HepG2 (cell line): Measurements from ENCODE around the gene NR2F6. TPM values are rescaled to one million over a fixed set of nuclear protein-coding genes. Genes with fewer than 3 reads are reported as not detected.

Experiments
- ATF7 ChIP-seq, 2 experiments: fragments of 450-650 bp in 1 of 2; sonication (generic) in 1 of 2; formaldehyde crosslinking in 1 of 2; IDR thresholded peaks; 2 replicates each; pipeline versions ENCODE4 v1.4.0 to v1.6.1; 2016 to 2020; ENCODE audit warnings: antibody characterized with exemption in 1 of 2, mild to moderate bottlenecking in 1 of 2, missing genetic modification reagents in 1 of 2
- CCDC6 ChIP-seq: sonication (generic); formaldehyde crosslinking; IDR thresholded peaks from 2 replicates; pipeline ENCODE4 v1.8.1; 2022; ENCODE audit warnings: mild to moderate bottlenecking, missing genetic modification reagents, moderate library complexity
- E2F1 ChIP-seq: sonication (generic); formaldehyde crosslinking; IDR thresholded peaks from 2 replicates; pipeline ENCODE4 v1.5.0; 2020; ENCODE audit warnings: missing genetic modification reagents
- FOXO4 ChIP-seq: sonication (generic); formaldehyde crosslinking; conservative IDR thresholded peaks from 2 replicates; pipeline ENCODE4 v1.8.1; 2023; ENCODE audit warnings: missing genetic modification reagents
- GPBP1L1 ChIP-seq: sonication (generic); formaldehyde crosslinking; IDR thresholded peaks from 2 replicates; pipeline ENCODE4 v1.5.0; 2020; ENCODE audit warnings: mild to moderate bottlenecking, missing genetic modification reagents
- HINFP ChIP-seq: sonication (generic); formaldehyde crosslinking; IDR thresholded peaks from 2 replicates; pipeline ENCODE4 v1.4.0; 2020; ENCODE audit warnings: low read depth, mild to moderate bottlenecking, missing genetic modification reagents
- MXD3 ChIP-seq: IDR thresholded peaks from 2 replicates; pipeline ENCODE4 v1.6.1; 2016; ENCODE audit warnings: mild to moderate bottlenecking, missing biosample characterization, missing genetic modification reagents
- NAIF1 ChIP-seq: sonication (generic); formaldehyde crosslinking; IDR thresholded peaks from 2 replicates; pipeline ENCODE4 v1.5.0; 2020; ENCODE audit warnings: mild to moderate bottlenecking, missing genetic modification reagents, borderline replicate concordance
- PLRG1 ChIP-seq: fragments of 450-650 bp; conservative IDR thresholded peaks from 2 replicates; pipeline ENCODE4 v1.6.1; 2016
- POLR2AphosphoS5 ChIP-seq: IDR thresholded peaks from 2 replicates; pipeline ENCODE4 v1.6.1; 2012; ENCODE audit warnings: low read depth, low read length
- SALL1 ChIP-seq: sonication (generic); formaldehyde crosslinking; IDR thresholded peaks from 2 replicates; pipeline ENCODE4 v1.8.0; 2022; ENCODE audit warnings: mild to moderate bottlenecking, missing genetic modification reagents
- SMAD9 ChIP-seq: sonication (generic); formaldehyde crosslinking; IDR thresholded peaks from 2 replicates; pipeline ENCODE4 v1.5.1; 2020; ENCODE audit warnings: mild to moderate bottlenecking, missing genetic modification reagents
- SMYD3 ChIP-seq: sonication (generic); formaldehyde crosslinking; IDR thresholded peaks from 2 replicates; pipeline ENCODE4 v1.8.1; 2023; ENCODE audit warnings: mild to moderate bottlenecking, missing genetic modification reagents
- ZFP82 ChIP-seq: sonication (generic); formaldehyde crosslinking; IDR thresholded peaks from 2 replicates; pipeline ENCODE4 v1.5.1; 2020; ENCODE audit warnings: mild to moderate bottlenecking, missing genetic modification reagents, borderline replicate concordance
- ZNF143 ChIP-seq: sonication (generic); formaldehyde crosslinking; IDR thresholded peaks from 2 replicates; pipeline ENCODE4 v1.4.0; 2020; ENCODE audit warnings: missing genetic modification reagents
- ZNF253 ChIP-seq: sonication (generic); formaldehyde crosslinking; IDR thresholded peaks from 2 replicates; pipeline ENCODE4 v1.8.0; 2022; ENCODE audit warnings: mild to moderate bottlenecking, missing genetic modification reagents, borderline replicate concordance
- ZNF33A ChIP-seq: sonication (generic); formaldehyde crosslinking; IDR thresholded peaks from 2 replicates; pipeline ENCODE4 v1.5.1; 2020; ENCODE audit warnings: missing genetic modification reagents, mild to moderate bottlenecking, moderate library complexity, borderline replicate concordance
- ZNF691 ChIP-seq: sonication (generic); formaldehyde crosslinking; IDR thresholded peaks from 2 replicates; pipeline ENCODE4 v1.4.0; 2020; ENCODE audit warnings: missing genetic modification reagents, low read depth, mild to moderate bottlenecking, borderline replicate concordance
- polyA plus RNA-seq, 8 experiments: library from polyadenylated mRNA; depleted of rRNA in 3 of 8; stranded (reverse) in 7 of 8; unstranded in 1 of 8; fragments of >200 nt; fragmentation: Illumina TruSeq in 4 of 8; extraction: Trizol in 4 of 8; gene quantifications; 2 replicates each; pipeline versions ENCODE4 v1.2.1 to v1.2.3, GENCODE V29; 2011 to 2016; ENCODE audit warnings: low read depth in 4 of 8, missing spikeins in 1 of 8, mixed read lengths in 1 of 8; ENCODE audit not compliant: insufficient read depth in 1 of 8
- total RNA-seq, 5 experiments: library from RNA; depleted of rRNA; stranded (reverse); fragments of >200 nt; fragmentation: Illumina TruSeq; extraction: Trizol; gene quantifications; 2 replicates each; pipeline ENCODE4 v1.2.3, GENCODE V29; 2016; ENCODE audit warnings: low read depth in 1 of 5

The NR2F6 gene
- total and polyA plus RNA-seq, 2 of the 13 experiments (the other 11 are each of a cell fraction or from before 2014, with no cell fraction given) = 30.9 to 72.4 TPM

GRCh38 chr19:17248011-17248776 is 2.5 kb upstream of the NR2F6 start (continued):
- TF ChIP-seq HINFP (peak; percentile 52; the same call in 1 of the 2 replicates), MXD3 (CRISPR knock-in tag) (no peak), ATF7 (IDR thresholded peaks at IDR 0.05) (no peak), ATF7 (CRISPR knock-in tag; IDR thresholded peaks at IDR 0.05) (peak; percentile 76), SMAD9 (no peak; the same call in 1 of the 2 replicates), POLR2AphosphoS5 (peak; percentile 24; the same call in 1 of the 2 replicates), ZNF691 (CRISPR knock-in tag) (peak; percentile 78; the same call in 1 of the 2 replicates), SALL1 (peak; percentile 85), GPBP1L1 (CRISPR knock-in tag) (no peak), FOXO4 (peak; percentile 96; the same call in 1 of the 2 replicates), E2F1 (CRISPR knock-in tag) (no peak), ZNF143 (CRISPR knock-in tag) (peak; percentile 50), PLRG1 (no peak), ZNF253 (CRISPR knock-in tag) (peak; percentile 84; the same call in 1 of the 2 replicates), ZNF33A (CRISPR knock-in tag) (no peak), CCDC6 (CRISPR knock-in tag) (no peak), ZFP82 (no peak), SMYD3 (no peak), NAIF1 (CRISPR knock-in tag) (no peak)
